ENCODE measurements around the gene DMP1. TPM values are rescaled to one million over a fixed set of nuclear protein-coding genes. Genes with fewer than 3 reads are reported as not detected.
"Not testable (repeated sequence)": the region's sequence is repeated elsewhere in the genome, so short reads cannot be mapped to it uniquely, and the experiment has no call there.

Gene DMP1
- total RNA-seq, 2 experiments from 2014 or later, result not detected

DNA sequence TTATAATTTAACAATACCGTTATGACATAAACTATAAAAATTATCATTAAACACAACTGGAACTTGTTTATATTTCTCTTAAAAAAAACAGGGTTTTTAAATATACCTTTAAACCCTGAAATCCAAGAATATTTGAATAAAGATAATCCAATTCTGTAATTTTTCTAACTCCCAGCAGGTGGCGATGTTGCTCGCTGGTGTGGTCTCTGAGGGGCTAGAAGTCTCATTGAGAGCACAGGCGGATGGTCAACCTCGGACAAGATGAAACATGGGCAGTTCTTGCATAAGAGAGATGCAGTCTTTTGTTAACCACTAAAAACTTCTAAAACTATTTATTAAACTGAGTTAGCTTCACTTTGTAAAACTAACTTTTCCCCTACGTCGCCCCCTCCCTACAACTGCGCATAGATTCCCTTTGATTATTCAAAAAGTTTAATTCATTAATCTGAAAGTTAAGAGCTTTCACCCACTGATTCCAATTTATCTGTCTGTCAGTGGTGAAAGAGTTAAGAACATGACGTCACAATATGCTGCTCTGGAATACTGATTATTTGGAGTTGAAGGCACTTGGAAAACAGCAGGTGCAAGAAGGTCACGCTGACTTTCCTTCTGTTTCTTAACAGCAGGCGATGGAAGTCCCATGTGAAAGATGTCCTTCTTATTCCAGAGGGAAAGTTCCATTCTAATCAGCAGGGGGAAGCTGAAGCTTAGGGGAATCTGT is 29.5 kb downstream of the DMP1 start:
- Histone ChIP-seq H3K9me2 (ENCODE audit: insufficient read depth, low read length) (no peaks in the 10 kb centered on the region), H3K4me3 (ENCODE audit: low read depth, low read length, poor library complexity, severe bottlenecking) (no peak overlapping the region), H2AFZ (ENCODE audit: low read length) (no peak overlapping the region), H4K20me1 (ENCODE audit: insufficient read depth, low read length) (no peaks in the 10 kb centered on the region), H3K36me3 (ENCODE audit: insufficient read depth, low read length) (no peaks in the 10 kb centered on the region), H3K27ac (ENCODE audit: low read depth, low read length, poor library complexity, severe bottlenecking) (no peak overlapping the region), H3K4me2 (ENCODE audit: low read length) (no peak overlapping the region), H3K9me3 (ENCODE audit: low read length) (no peaks in the 10 kb centered on the region), H3K79me2 (ENCODE audit: insufficient read depth, low read depth, low read length) (no peaks in the 10 kb centered on the region), H3K4me1 (ENCODE audit: insufficient read depth, low read length, poor library complexity, severe bottlenecking) (no peaks in the 10 kb centered on the region)
- BruUV-seq (replicated peaks), result no TSS peak
- ChIA-PET CTCF (ENCODE audit: unreplicated experiment) (no interaction called here), POLR2A (interaction anchor here (0.6 kb wide), 1 partner anchor 835 kb away, joined by 4 read pairs; no protein-coding TSS in a partner anchor)
- TF ChIP-seq EZH2phosphoT487 (IDR thresholded peaks at IDR 0.05; ENCODE audit: borderline replicate concordance, low read depth, low read length), result no peak
- TF ChIP-seq, protein P1, sequence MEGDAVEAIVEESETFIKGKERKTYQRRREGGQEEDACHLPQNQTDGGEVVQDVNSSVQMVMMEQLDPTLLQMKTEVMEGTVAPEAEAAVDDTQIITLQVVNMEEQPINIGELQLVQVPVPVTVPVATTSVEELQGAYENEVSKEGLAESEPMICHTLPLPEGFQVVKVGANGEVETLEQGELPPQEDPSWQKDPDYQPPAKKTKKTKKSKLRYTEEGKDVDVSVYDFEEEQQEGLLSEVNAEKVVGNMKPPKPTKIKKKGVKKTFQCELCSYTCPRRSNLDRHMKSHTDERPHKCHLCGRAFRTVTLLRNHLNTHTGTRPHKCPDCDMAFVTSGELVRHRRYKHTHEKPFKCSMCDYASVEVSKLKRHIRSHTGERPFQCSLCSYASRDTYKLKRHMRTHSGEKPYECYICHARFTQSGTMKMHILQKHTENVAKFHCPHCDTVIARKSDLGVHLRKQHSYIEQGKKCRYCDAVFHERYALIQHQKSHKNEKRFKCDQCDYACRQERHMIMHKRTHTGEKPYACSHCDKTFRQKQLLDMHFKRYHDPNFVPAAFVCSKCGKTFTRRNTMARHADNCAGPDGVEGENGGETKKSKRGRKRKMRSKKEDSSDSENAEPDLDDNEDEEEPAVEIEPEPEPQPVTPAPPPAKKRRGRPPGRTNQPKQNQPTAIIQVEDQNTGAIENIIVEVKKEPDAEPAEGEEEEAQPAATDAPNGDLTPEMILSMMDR (conservative IDR thresholded peaks at IDR 0.05; ENCODE audit: low read length), result peak; percentile 92
- intact Hi-C loops (cut with micrococcal nuclease; ENCODE audit: unreplicated experiment), result loop anchor here (5.0 kb wide), 5 partner anchors 158 to 838 kb away; no protein-coding TSS in a partner anchor
- peak; percentile 38 for DNase-seq (ENCODE audit: low spot score)

GRCh38 chr4:87680271-87680670 is 30.2 kb downstream of the DMP1 start:
- Histone ChIP-seq H3K36me3 (ENCODE audit: insufficient read depth, low read length) (no peaks in the 10 kb centered on the region), H3K4me3 (ENCODE audit: low read depth, low read length, poor library complexity, severe bottlenecking) (no peak overlapping the region), H3K4me2 (ENCODE audit: low read length) (no peak overlapping the region), H3K27ac (ENCODE audit: low read depth, low read length, poor library complexity, severe bottlenecking) (no peak overlapping the region), H4K20me1 (ENCODE audit: insufficient read depth, low read length) (no peaks in the 10 kb centered on the region), H2AFZ (ENCODE audit: low read length) (no peak overlapping the region), H3K9me3 (ENCODE audit: low read length) (no peaks in the 10 kb centered on the region), H3K9me2 (ENCODE audit: insufficient read depth, low read length) (no peaks in the 10 kb centered on the region), H3K79me2 (ENCODE audit: insufficient read depth, low read depth, low read length) (no peaks in the 10 kb centered on the region), H3K4me1 (ENCODE audit: insufficient read depth, low read length, poor library complexity, severe bottlenecking) (no peaks in the 10 kb centered on the region)
- POLR2A ChIA-PET, result no interaction called here
- TF ChIP-seq, protein P1 (conservative IDR thresholded peaks at IDR 0.05; ENCODE audit: low read length), result no peak
- TF ChIP-seq EZH2phosphoT487 (IDR thresholded peaks at IDR 0.05; ENCODE audit: borderline replicate concordance, low read depth, low read length), result no peak
- no TSS peak for BruUV-seq (replicated peaks)
- DNase-seq (ENCODE audit: low spot score), result no peak
- CTCF ChIA-PET (ENCODE audit: unreplicated experiment), result no interaction called here
- intact Hi-C loops (cut with micrococcal nuclease; ENCODE audit: unreplicated experiment), result no loop called here

GRCh38 chr4:87688316-87688715 is 38.2 kb downstream of the DMP1 start:
- Histone ChIP-seq H4K20me1 (ENCODE audit: insufficient read depth, low read length) (no peaks in the 10 kb centered on the region), H3K79me2 (ENCODE audit: insufficient read depth, low read depth, low read length) (no peaks in the 10 kb centered on the region), H3K36me3 (ENCODE audit: insufficient read depth, low read length) (no peaks in the 10 kb centered on the region), H3K4me2 (ENCODE audit: low read length) (no peak overlapping the region), H3K9me3 (ENCODE audit: low read length) (no peaks in the 10 kb centered on the region), H3K4me1 (ENCODE audit: insufficient read depth, low read length, poor library complexity, severe bottlenecking) (no peaks in the 10 kb centered on the region), H2AFZ (ENCODE audit: low read length) (no peak overlapping the region), H3K4me3 (ENCODE audit: low read depth, low read length, poor library complexity, severe bottlenecking) (no peak overlapping the region), H3K27ac (ENCODE audit: low read depth, low read length, poor library complexity, severe bottlenecking) (no peak overlapping the region), H3K9me2 (ENCODE audit: insufficient read depth, low read length) (no peaks in the 10 kb centered on the region)
- intact Hi-C loops (cut with micrococcal nuclease; ENCODE audit: unreplicated experiment), result no loop called here
- ChIA-PET POLR2A (interaction anchor here (1.0 kb wide), 1 partner anchor 13 kb away, joined by 4 read pairs; no protein-coding TSS in a partner anchor), CTCF (ENCODE audit: unreplicated experiment) (no interaction called here)
- no TSS peak for BruUV-seq (replicated peaks)
- DNase-seq (ENCODE audit: low spot score), result no peak
- TF ChIP-seq EZH2phosphoT487 (IDR thresholded peaks at IDR 0.05; ENCODE audit: borderline replicate concordance, low read depth, low read length), result no peak

DNA sequence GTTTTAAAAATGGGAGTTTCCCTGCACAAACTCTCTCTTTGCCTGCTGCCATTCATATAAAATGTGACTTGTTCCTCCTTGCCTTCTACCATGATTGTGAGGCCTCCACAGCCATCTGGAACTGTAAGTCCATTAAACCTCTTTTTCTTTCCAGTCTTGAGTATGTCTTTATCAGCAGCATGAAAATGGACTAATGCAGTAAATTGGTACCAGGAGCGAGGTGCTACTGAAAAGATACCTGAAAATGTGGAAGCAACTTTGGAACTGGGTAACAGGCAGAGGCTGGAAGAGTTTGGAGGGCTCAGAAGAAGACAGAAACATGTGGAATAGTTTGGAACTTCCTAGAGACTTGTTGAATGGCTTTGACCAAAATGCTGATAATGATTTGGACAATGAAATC is 40.9 kb downstream of the DMP1 start:
- POLR2A ChIA-PET; H3K27ac ChIP-seq (ENCODE audit: low read depth, low read length, poor library complexity, severe bottlenecking); H3K4me2 ChIP-seq (ENCODE audit: low read length); H4K20me1 ChIP-seq (ENCODE audit: insufficient read depth, low read length); H3K4me3 ChIP-seq (ENCODE audit: low read depth, low read length, poor library complexity, severe bottlenecking); intact Hi-C loops (cut with micrococcal nuclease; ENCODE audit: unreplicated experiment); H3K9me2 ChIP-seq (ENCODE audit: insufficient read depth, low read length); H3K4me1 ChIP-seq (ENCODE audit: insufficient read depth, low read length, poor library complexity, severe bottlenecking); BruUV-seq (replicated peaks); H2AFZ ChIP-seq (ENCODE audit: low read length); DNase-seq (ENCODE audit: low spot score); H3K79me2 ChIP-seq (ENCODE audit: insufficient read depth, low read depth, low read length); H3K9me3 ChIP-seq (ENCODE audit: low read length); H3K36me3 ChIP-seq (ENCODE audit: insufficient read depth, low read length); CTCF ChIA-PET (ENCODE audit: unreplicated experiment): not testable (repeated sequence)

- H3K27ac ChIP-seq (ENCODE audit: low read depth, low read length, poor library complexity, severe bottlenecking); H3K9me2 ChIP-seq (ENCODE audit: insufficient read depth, low read length); H3K9me3 ChIP-seq (ENCODE audit: low read length); H4K20me1 ChIP-seq (ENCODE audit: insufficient read depth, low read length); CTCF ChIA-PET (ENCODE audit: unreplicated experiment); POLR2A ChIA-PET; H3K36me3 ChIP-seq (ENCODE audit: insufficient read depth, low read length); H3K4me2 ChIP-seq (ENCODE audit: low read length); H3K4me1 ChIP-seq (ENCODE audit: insufficient read depth, low read length, poor library complexity, severe bottlenecking); DNase-seq (ENCODE audit: low spot score); H3K4me3 ChIP-seq (ENCODE audit: low read depth, low read length, poor library complexity, severe bottlenecking); H2AFZ ChIP-seq (ENCODE audit: low read length); H3K79me2 ChIP-seq (ENCODE audit: insufficient read depth, low read depth, low read length); BruUV-seq (replicated peaks); intact Hi-C loops (cut with micrococcal nuclease; ENCODE audit: unreplicated experiment): not testable (repeated sequence)
These were observed 42.0 kb downstream of the DMP1 start for GRCh38 chr4:87692060-87692459.
